Type B pancreatic cell (in vitro differentiated cells): ENCODE results near the gene DEXI. TPM values are rescaled to one million over a fixed set of nuclear protein-coding genes. Genes with fewer than 3 reads are reported as not detected.
A peak's percentile ranks its signal among the peaks of the same experiment; 100 is the strongest.
"Not testable (repeated sequence)": the region's sequence is repeated elsewhere in the genome, so short reads cannot be mapped to it uniquely, and the experiment has no call there.

ENCODE experiments used
- DNase-seq: peaks from one replicate; pipeline ENCODE4 v3.0.0; 2021; ENCODE audit warnings: mixed read lengths; ENCODE audit not compliant: unreplicated experiment; ENCODE audit errors: extremely low spot score
- H3K27ac Mint-ChIP-seq: 2 replicates; pipeline ENCODE4 v1.8.0; 2021; ENCODE audit warnings: mild to moderate bottlenecking, mixed read lengths
- H3K27me3 Mint-ChIP-seq: 2 replicates; pipeline ENCODE4 v1.8.0; 2021; ENCODE audit warnings: mixed read lengths
- H3K36me3 Mint-ChIP-seq: 2 replicates; pipeline ENCODE4 v1.8.0; 2021; ENCODE audit warnings: mixed read lengths
- H3K4me1 Mint-ChIP-seq: one replicate; pipeline ENCODE4 v1.8.0; 2021; ENCODE audit warnings: mixed read lengths; ENCODE audit not compliant: unreplicated experiment
- H3K4me3 Mint-ChIP-seq: 2 replicates; pipeline ENCODE4 v1.8.0; 2021; ENCODE audit warnings: mild to moderate bottlenecking, mixed read lengths
- H3K9me3 Mint-ChIP-seq: 2 replicates; pipeline ENCODE4 v1.8.0; 2021; ENCODE audit warnings: mixed read lengths
- total RNA-seq: library from RNA; stranded (reverse); gene quantifications from 2 replicates; pipeline ENCODE4 v1.2.1, GENCODE V29; 2021; ENCODE audit warnings: low replicate concordance
- TF ChIP-seq, protein P1 (sequence below): fragments of 200-600 bp; sonication (generic); conservative IDR thresholded peaks from 2 replicates; pipeline ENCODE4 v1.5.0; 2021; ENCODE audit warnings: antibody characterized with exemption, mild to moderate bottlenecking

DEXI gene
- total RNA-seq, 1 donor from 2014 or later: 37.7 TPM

- no peaks in the 10 kb centered on the region for H3K9me3 Mint-ChIP-seq
These were observed 3.0 kb upstream of the DEXI start for GRCh38 chr16:10945065-10945787.

DNA sequence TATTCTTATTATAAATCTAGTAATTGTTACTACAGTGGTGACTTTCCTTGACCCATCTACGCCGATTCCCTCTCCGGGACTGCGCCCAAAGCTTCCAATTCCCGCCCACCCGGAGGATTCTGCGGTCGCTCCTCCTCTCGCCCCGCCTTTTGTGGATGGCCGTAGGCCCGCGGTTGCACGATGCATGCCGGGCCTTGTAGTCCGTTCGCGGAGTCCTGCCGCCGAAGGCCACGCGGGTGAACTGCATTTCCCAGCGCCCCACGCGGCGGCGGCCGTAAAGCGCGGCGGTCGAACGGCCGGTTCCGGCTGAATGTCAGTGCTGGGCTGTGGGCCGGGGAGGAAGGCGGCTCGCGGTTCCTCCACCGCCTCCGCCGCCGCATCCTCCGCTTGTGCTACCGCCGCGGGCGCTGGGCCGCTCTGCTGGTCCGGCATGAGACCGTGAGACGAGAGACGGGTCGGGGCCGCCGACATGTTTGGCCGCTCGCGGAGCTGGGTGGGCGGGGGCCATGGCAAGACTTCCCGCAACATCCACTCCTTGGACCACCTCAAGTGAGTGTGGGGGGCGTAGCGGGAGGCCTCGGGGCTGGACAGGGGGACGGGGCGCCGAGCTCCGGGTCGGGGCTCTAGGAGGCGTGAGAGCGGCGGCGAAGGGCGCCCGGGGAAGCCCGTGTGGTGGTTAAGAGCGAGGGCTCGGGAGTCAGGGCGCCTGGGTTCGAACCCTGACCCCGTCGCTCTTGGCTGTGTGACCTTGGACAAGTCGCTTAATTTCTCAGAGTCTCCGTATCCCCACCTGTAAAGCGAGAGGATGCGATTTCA is 2.2 kb upstream of the DEXI start, which contains the start of gene CLEC16A:
CLEC16A (plus strand) TSS at position 316 of the 816 bp plus-strand sequence; CDS start at position 470, 154 bp downstream.
- TF ChIP-seq, protein P1, sequence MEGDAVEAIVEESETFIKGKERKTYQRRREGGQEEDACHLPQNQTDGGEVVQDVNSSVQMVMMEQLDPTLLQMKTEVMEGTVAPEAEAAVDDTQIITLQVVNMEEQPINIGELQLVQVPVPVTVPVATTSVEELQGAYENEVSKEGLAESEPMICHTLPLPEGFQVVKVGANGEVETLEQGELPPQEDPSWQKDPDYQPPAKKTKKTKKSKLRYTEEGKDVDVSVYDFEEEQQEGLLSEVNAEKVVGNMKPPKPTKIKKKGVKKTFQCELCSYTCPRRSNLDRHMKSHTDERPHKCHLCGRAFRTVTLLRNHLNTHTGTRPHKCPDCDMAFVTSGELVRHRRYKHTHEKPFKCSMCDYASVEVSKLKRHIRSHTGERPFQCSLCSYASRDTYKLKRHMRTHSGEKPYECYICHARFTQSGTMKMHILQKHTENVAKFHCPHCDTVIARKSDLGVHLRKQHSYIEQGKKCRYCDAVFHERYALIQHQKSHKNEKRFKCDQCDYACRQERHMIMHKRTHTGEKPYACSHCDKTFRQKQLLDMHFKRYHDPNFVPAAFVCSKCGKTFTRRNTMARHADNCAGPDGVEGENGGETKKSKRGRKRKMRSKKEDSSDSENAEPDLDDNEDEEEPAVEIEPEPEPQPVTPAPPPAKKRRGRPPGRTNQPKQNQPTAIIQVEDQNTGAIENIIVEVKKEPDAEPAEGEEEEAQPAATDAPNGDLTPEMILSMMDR: no peak
- Mint-ChIP-seq H3K9me3 (no peaks in the 10 kb centered on the region), H3K36me3 (peaks cover 8% of the 10 kb centered on the region), H3K27ac (peak within 1 kb of the TSS; percentile 82), H3K4me3 (peak within 1 kb of the TSS; percentile 87), H3K27me3 (no peaks in the 10 kb centered on the region), H3K4me1 (peaks cover 53% of the 10 kb centered on the region)
- DNase-seq: peak; percentile 97

More at GRCh38 chr16:10945065-10945787, 3.0 kb upstream of the DEXI start:
- no peaks in the 10 kb centered on the region for H3K27me3 Mint-ChIP-seq
- peaks cover 53% of the 10 kb centered on the region for H3K4me1 Mint-ChIP-seq
- TF ChIP-seq, protein P1: no peak
- DNase-seq: no peak
- H3K4me3 Mint-ChIP-seq: peak overlapping the region; percentile 87
- peaks cover 5% of the 10 kb centered on the region for H3K36me3 Mint-ChIP-seq
- peak overlapping the region; percentile 82 for H3K27ac Mint-ChIP-seq

DNA sequence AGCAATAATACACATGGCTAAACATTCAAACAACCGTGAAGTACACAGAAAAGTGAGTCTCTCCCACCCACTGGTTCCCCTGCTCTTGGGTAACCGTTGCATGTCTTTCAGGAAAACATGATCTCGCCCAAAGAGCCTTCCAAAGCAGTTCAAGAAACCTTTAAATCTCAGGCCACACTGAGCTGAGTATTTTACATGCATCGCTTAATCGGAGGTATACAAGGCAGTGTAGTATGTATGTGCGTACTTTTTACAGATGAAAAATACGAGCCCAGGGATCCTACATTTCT is 741 bp upstream of the DEXI start:
- H3K27me3 Mint-ChIP-seq: no peaks in the 10 kb centered on the region
- H3K27ac Mint-ChIP-seq: no peak overlapping the region
- TF ChIP-seq, protein P1: no peak
- peaks cover 11% of the 10 kb centered on the region for H3K36me3 Mint-ChIP-seq
- no peaks in the 10 kb centered on the region for H3K9me3 Mint-ChIP-seq
- peak overlapping the region; percentile 84 for H3K4me3 Mint-ChIP-seq
- DNase-seq: no peak
- H3K4me1 Mint-ChIP-seq: peaks cover 56% of the 10 kb centered on the region

- Mint-ChIP-seq H3K36me3 (peaks cover 11% of the 10 kb centered on the region), H3K4me3 (peak overlapping the region; percentile 95), H3K27ac (peak overlapping the region; percentile 81), H3K4me1 (peaks cover 52% of the 10 kb centered on the region)
- DNase-seq, H3K9me3 Mint-ChIP-seq, H3K27me3 Mint-ChIP-seq: not testable (repeated sequence)
These were observed 325 bp downstream of the DEXI start for GRCh38 chr16:10941935-10942351.

DNA sequence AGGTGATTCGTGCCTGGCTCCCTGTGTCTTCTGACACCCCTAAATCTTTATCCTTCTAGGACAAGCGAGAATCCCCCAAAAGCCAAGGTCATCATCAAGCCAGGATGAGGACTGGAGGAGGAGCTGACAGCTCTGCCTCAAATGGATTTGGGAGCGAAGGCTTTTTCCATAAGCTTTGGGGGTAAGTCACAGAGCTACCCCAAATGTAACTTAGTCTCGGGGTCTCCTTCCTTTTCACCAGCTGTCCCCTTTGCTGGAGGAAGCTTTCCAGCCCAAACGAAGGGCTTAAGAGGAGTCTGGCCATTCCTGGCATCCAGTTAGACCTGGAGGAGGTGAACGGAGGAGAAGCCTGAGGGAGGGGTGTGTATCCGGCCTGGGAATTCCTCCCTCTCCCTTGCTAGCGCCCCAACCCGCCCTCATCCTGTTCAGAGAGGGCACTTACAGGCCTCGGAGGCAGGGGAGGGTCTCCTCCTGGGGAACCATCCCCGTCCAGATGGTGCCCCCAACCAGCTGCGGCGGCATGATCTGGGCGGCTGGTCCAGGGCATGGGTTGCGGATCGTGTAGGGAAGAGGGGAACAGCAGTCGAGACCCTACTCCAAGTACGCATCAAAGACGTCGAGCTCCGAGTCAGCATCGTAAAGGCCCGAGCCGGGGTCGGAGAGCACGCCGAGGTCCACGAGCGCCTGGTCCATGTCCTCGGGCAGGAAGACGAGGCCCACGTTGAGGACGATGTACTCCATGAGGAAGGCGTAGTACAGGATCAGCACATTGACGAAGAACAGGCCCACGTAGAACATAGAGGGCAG is 938 bp downstream of the DEXI start:
- peak overlapping the region; percentile 81 for H3K27ac Mint-ChIP-seq
- H3K4me3 Mint-ChIP-seq: peak overlapping the region; percentile 95
- H3K4me1 Mint-ChIP-seq: peaks cover 51% of the 10 kb centered on the region
- TF ChIP-seq, protein P1: no peak
- DNase-seq: no peak
- no peaks in the 10 kb centered on the region for H3K9me3 Mint-ChIP-seq
- H3K27me3 Mint-ChIP-seq: no peaks in the 10 kb centered on the region
- H3K36me3 Mint-ChIP-seq: peaks cover 11% of the 10 kb centered on the region
